GM21528 (cell line): ENCODE results near the gene VPS37C.

Experiments used
- ATAC-seq: cut with Tn5 transposase; IDR thresholded peaks from one replicate; pipeline ENCODE4 v1.9.1; 2021; ENCODE audit warnings: mild to moderate bottlenecking, moderate library complexity; ENCODE audit not compliant: unreplicated experiment, low FRiP score

VPS37C gene

DNA sequence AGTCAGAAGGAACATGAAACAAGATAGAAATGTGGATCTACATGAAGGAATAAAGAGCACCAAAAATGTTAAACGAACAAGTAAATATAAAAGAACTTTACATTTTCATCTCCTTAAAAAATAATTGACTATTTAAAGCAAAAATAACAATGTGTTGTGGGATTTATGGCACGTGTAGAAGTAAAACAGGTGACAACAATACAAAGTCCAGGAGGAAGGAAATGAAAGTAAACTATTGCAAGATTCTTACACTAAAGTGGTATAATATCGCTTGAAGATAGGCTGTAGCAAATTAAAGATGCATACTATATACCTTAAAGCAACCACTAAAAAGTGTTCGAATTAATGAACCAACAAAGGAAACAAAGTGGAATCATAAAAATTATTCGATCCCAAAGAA, 5.5 kb downstream of the VPS37C start:
- ATAC-seq: no peak

DNA sequence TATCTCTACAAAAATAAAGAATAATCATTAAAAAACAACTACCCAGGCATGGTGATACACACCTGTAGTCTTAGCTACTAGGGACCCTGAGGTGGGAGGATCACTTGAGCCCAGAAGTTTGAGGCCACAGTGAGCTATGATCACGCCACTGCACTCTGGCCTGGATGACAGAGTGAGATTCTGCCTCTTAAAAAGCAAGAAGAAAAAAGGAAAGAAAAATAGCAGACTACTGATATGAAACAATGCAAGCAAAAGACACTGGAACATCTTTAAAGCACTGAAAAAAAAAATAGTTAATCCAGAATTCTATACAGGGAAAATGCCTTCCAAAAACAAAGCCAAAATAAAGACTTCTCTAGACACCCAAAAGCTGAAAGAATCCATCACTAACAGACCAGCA, 5.9 kb downstream of the VPS37C start:
- ATAC-seq: no peak

DNA sequence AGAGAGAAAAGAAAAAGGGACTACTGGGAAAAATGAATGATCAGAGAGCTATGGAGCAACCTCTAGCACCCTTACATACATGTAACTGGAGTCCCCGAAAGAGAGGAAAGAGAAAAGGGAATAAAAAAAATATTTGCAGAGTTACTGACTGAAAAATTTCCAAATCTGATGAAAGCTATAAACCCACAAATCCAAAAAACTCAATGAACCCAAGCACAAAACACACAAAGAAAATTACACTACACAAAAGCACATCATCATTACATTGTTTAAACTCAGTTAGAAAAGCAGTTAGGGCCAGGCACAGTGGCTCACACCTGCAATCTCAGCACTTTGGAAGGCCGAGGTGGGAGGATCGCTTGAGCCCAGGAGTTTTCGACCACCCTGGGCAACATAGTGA, 6.7 kb downstream of the VPS37C start:
- no peak for ATAC-seq

DNA sequence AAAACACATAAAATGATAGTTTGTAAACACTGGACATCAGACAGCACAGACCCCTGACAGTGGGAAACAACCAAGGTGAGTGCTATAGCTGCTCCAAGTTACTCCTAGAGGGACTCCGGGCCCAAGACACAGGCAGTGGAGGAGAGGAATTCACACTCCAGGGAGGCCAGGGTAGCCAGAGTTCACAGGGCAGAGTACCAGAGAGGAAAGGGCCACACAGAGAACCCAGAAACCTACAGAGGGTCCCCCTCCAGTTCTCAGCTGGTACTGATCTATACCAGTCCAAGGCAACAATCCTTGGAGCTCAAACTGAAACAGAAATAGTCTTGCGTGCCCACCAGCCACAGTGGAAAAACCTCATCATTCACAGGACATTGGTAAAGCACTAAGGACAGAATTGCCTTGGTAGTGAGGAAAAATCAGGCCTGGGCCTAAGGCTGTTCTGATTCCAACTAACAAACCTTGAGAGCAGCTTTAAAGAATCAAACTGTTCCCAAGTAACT, 7.6 kb downstream of the VPS37C start:
- ATAC-seq: no peak

DNA sequence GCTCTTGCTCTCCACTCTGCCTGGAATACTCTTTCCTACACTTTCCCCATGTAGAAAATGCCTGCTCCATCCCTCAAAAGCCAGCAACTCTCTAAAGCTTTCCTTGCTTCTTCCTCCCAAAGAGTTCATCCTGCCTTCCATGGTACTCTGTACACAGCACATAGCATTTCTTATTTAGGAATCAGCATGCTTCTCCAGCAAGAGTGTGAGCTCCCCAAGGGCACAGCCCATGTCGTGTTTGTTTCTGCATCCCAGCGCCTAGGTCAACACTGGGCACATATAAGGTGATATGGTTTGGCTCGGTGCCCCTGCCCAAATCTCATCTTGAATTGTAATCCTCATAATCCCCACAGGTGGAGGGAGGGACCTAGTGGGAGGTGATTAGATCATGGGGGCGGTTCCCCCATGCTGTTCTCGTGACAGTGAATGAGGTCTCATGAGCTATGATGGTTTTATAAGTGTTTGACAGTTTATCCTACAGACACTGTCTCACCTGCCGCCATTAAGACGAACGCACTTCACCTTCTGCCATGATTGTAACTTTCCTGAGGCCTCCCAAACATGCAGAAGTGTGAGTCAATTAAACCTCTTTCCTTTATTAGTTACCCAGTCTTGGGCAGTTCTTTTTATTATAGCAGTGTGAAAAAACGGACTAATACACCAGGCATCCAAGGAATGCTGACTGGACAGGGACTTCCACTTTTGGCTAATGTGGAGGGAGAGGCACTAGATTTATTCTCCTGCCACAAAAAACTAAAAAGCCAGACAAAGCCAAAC, 8.2 kb downstream of the VPS37C start:
- ATAC-seq: no peak

DNA sequence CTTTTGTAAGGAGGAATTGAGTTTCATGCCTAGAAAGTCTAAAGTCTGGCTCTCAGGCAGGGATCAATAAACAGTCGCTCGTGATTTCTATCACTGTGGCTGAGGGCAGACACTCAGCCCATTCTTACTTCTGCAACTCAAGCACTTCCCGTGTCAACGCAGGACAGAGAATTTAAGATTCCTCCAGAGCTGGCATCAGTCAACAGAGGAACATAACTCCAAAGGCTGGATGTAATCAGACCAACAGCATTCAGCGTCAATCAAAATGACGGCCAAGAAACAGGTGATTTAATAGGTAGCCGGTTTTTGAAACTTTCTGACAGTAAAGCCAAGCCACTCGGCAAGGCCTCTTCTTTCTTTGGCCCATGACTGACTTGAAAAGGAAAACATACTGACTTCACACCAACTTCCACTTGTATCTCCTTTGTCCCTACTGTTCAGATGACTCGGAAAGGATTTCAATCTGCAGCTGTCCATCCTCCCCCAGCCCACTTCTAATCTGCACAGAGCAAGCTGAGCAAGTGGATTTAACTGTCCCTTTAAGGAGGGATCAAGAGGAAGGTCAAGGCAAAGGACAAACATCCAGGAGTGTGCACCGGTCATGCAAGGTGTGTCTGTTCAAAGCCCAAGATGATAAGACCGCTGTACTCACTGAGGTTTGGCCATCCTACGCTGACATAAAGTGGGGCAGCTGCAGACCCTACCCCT, 9.5 kb downstream of the VPS37C start:
- no peak for ATAC-seq

DNA sequence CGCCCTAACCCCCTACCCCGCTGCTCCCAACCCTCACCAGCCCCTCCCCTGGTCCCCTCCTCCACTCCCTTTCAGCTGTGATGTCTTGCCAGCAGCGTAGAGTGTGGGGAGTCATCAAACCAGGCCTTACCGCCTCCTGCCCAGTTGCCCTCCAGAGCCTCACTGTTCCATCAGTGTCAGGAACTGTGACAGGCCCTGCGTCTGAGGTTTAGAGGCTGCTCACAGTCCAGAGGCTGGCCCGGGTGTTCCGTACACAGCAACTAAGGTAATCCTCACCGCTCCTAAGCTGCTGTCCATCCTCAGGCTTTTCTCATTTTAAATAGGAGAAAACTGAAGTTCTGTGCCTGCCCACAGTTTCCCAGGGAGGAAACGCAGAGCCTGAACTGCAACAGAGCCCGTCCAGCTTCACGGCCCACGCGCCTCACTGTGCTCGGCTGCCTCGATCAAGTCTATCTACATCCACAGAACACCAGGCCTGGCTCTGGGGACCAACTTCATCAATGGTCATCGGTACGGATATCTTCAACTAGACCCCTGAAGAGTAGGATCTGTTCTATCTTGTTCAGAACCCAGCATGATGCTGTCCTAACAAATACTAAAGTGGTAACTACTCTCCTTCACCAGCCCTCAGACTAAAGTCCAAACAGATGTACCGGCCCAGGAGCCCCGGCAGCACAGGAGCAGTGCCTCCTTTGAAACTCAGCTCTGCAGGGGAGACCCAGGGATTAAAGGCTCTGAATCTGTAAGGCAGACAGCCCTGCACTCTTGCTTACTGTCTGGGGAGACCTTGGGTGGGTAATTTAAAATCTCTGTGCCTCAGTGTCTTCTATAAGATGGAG, 10.3 kb downstream of the VPS37C start:
- no peak for ATAC-seq

DNA sequence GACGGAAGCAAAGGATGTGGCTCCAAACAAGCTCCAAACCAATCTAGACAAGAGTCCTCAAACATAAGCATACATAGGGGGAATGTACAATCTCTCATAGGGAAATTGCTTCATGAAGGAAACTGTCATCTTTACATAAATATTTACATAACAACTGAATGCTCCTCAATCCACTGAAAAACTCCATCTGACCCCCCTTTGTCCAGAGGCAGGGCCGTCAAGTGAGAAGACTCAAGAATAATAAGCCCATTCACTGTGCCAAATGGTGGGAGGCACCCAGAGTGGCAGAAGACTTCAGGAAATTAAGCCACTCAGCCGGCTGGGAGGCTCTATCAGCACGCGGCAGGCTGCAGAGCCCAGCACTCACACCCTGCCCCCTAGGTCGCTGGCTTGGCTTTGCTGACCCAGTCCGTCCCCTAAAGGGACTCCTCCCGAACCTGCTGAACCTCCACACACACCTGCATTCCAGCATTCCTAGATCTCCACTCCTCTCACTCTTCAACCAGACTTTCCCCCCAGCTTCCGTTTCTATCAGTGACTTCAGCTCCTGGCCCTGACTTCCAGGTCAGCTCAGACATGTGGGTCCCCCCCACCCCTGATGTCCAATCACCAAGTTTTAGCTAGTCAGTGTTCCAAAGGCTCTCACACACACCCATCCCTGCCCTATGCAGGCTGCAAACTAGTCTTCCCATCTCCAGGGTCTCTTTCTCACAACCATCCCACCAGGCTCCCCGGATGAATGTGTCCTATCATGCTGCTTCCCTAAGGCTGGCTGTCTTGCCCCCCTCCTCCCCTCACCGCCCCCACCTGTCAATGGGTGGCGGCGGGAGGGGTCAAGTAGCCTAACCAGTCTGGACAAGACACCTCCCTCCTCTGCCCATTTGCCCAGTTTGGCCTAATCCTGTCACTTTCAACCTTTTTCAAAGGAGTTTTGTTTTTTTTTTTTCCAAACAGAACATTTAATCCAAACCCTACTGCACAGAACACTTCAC, 11.3 kb downstream of the VPS37C start:
- no peak for ATAC-seq

DNA sequence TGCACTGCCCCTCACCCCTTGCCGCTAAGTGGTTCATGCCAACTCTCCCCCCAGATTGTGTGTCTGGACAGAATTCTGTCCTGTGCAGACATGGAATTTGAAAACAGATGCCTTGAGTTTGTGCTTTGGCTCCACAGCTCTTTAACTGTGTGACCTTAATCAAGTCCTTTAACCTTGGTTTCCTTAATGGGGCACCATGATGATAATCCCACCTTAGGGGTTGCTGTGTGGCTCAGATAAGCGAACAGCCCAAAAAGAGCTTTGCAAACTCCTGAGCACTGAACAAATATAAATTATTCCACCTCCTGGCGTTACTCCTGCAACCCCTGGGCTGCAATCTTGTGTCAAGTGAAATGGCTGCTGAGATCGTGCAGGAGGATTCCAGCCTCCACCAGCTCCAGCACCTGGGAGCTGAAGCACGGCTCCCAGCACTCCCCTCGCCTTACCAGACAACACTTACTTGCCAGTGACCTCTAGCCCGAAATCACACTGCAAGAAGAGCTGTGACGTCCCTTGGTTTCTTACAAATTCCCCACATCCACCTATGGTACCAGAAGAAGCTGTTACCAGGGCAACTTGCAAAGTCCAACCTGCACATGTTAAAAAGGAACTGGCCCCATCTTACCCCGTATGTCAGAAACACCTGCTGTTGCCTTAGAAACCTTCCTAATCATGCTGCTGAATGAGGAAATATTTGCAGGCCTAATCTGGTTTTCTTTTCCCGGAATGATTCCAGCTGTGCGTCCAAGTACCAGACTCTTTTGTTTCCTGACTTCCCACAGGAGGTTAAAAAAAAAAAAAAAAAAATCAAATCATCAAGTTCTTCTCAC, 13.2 kb downstream of the VPS37C start:
- no peak for ATAC-seq

DNA sequence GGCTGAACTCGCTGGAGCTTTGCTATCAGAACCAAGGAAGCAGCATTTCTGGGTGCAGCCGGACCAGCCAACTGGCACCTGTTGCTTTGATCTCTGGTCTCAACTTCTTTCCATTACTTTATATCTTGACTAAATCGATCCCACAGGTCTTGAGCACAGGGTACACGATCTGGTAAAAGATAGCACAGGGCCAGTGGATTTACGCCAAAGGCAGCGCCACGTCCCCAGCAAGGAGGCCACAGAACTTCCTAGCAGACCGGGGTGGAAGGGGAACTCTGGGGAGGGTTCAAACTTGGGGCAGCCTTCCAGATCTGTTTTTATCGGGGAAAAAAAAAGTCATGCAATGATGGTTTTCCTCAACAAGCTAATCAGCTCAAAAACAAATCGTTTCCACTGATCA, 14.0 kb downstream of the VPS37C start:
- no peak for ATAC-seq

DNA sequence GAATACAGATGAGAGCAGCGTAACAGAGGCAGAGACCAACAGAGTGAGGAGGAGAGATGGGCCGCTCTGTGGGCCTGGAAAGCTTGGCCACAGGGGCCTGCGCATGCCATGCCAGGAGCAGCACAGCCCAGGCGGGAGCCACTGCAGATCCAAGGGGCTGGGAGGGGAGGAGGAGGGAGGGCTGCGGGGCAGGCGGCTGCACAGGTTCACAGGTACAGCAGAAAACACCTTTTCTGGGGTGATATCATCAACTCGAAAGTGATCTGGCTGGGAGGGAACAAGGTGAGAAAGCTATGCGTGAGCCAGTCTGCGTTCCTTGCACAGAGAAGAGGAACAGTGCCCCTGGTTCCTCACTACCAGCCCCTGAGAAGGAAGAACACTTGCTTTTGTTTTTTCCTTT, 14.8 kb downstream of the VPS37C start:
- no peak for ATAC-seq

DNA sequence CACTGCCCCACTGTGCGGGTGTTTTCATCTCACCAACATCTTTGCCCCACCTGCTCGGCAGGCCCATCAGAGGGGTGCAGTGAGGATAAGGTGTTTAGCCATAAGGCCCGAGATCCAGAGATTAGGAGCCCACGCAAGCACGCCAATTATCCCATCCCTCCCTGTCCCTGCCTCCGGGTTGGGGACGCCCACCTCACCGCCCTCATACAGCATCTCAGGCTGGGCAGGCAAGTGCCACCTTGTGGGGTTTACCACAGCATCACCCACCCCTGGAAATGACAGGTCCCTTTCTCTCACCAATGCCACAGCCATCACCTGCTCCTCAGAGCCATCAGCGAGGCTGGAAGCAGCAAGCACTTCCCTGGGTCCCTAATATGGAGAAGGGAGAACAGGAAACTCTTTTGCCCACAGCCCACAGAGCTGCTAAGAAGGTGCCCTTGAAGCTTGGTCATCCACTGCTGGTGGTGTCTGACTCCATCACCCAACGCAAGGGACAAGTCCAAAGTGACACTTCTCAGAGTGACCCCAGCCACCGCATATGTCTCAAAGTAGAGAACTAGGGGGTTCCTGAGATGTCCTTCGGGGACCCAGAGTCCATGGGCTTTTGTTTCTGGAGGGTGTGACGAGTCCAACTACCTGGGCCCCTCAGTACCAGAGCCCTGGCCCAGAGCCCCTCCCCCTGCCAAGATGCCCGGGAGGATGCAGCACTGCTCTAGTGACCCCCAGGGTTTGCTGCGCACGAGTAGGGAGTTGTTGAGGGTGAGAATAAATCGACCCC, 15.8 kb downstream of the VPS37C start:
- no peak for ATAC-seq

DNA sequence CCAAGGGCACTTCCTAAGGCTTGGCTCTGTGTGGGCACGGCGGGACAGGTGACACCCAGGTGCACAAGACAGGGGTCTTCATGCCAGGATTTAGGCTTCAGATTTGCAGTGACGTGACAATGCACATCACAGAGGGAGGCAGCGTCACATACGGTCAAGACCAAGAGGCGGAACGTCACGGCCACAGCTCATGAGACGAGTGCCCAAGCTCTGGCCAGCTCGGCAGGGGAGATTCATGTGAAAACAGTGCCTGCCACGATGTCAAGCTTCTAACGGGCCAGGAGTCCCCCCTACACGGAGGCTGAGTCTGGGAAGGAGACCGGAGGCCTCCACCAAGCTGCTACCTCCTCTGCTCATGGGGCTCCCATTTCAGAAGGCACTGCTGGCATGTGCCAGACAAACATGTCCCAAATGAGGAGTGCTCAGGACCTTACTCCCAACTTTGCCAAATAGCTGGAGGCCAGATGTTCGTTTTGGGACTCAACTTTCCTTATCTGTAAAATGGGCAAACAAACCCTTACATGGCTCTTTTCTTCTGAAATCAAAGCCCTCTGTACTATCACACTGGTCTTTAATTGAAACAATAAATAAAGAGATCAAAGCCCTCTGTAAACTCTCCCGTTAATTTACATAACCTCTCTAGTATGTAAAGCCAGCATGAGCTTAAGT, 16.6 kb downstream of the VPS37C start:
- no peak for ATAC-seq

DNA sequence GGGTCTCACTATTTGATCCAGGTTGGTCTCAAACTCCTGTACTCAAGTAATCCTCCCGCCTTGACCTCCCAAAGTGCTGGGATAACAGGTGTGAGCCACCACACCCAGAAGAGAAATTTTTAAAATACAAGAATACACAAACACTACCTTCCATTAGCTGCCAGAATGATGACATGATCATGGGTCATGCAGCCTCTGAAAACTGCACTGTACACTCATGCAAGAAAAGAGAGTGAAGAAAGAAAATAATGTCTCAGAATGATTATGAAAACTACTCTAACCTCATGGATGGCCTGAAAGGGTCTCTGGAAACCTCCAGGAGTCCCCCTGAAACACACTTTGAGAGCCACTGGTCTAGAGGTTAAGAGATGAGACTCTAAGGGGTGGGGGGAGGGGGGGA, 18.8 kb downstream of the VPS37C start:
- no peak for ATAC-seq

DNA sequence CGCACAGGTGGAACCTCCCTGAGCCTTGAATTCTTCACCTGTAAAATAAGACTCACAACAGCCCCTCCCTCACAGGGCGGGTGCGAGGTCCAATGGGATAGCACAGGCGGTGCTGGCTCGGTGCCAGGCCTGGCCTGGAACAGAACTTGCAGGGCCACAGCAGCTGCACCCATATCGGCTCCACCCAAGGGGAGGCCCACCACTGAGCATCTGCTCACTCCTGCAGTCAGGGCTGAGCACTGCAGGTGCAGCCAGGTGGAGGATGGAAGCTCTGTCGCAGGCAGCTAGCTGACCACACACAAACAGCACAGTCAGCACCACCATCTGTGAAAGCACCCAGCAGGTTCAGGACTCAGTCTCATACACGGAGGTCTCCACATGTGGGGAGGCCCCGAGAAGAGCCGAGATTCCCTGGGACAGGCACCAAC, 19.6 kb downstream of the VPS37C start:
- ATAC-seq: no peak

DNA sequence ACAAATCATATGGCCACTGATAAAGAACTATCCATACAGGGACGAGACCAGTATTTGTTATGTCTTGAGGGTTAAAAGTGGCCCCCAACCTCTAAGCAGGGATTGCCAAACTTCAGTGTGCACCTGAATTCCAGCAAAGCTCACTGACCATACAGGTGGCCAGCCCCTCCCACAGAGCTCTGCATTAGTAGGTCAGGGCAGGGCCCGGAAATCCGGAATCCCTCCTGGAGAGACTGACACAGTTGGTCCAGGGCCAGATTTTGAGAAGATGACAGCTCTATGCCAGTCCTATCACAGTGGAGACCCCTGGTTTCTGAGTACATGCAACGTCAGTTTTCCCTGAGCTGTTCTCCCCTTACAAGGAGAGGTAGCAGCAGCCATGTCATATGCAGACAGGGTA, 20.8 kb downstream of the VPS37C start:
- no peak for ATAC-seq

DNA sequence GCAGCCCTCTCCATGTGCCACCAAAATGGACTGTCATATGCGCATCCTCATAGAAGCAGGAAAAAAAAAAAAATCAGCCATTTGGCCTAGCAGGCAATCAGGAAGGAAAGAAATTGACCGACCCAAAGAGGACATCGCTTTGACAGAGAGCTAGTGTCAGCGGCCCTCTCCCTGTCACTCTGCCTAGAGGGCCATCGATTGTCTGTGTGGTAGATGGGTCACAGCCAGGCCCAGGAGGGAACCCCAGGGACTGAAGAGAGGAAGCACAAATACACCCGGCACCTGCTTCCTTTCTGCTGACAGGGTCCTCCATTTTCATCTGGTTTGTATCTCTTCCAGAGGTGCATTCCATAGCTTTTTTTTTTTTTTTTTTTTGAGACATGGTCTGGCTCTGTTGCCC, 21.8 kb downstream of the VPS37C start:
- no peak for ATAC-seq

DNA sequence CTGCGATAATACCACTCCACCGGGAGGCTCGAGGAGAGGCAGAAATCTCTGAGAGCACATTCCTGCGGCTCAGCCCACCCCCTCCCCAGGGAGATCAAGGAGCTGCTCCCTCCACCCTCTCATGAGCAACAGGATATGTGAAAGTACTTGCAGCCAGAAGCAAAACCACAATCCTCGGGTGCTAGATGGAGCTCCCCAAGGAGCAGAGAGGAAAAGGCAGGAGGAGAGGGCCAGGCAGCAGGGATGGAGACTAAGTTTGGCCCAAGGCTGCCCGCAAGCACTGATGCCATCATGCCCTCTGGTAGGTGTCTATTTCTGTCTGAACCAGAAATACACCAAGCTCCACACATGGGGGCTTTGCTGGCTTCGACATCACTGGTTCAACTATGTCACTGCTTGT, 22.3 kb downstream of the VPS37C start:
- ATAC-seq: no peak
